Activated CD4-positive, CD25-positive, alpha-beta regulatory T cell treated with anti-CD3 and anti-CD28 coated beads, Interleukin-2, amount 50 U/mL, for 72 hours (primary cell): ENCODE measurements around the gene DCDC1.

Source experiments
- DNase-seq: peaks from one replicate; pipeline ENCODE4 v3.0.0; 2021

DCDC1 gene

DNA sequence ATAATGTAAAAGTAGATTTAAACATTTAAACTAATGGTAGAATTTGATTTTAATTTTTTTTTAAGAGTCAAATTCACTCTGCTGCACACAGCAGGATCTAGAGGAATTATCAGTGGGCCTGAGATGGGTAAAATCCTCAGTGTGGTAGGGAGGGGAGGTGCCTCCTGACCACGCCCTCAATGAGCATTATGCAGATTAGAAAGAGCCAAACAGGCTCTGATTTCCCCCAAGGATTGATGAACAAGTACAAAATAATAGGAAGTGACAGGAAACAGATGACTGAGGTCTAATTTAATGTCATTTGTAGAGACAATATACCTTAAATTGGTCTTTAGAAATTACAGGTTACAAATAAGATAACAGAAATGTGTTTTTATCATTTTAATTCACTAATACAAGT lies 155.2 kb downstream of the DCDC1 start:
- no peak for DNase-seq

DNA sequence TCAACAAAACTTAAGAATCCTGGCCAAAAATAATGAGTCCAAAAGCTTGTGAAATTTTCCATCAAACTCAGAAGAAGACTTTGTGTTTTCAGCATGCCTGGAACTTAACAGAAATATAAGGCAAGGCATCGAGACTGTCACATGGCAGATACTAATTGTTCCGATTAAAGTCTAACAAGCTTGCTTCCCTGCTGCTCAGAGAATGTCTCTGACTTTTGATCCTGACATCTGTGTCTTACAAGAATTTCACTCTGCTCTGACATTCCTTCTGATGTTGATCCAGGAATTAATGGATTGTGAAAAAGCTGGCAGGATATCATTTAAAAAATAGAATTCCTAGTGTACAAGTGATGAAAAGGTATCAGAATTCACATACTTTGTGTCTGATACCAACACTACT lies 170.2 kb downstream of the DCDC1 start:
- DNase-seq: no peak

DNA sequence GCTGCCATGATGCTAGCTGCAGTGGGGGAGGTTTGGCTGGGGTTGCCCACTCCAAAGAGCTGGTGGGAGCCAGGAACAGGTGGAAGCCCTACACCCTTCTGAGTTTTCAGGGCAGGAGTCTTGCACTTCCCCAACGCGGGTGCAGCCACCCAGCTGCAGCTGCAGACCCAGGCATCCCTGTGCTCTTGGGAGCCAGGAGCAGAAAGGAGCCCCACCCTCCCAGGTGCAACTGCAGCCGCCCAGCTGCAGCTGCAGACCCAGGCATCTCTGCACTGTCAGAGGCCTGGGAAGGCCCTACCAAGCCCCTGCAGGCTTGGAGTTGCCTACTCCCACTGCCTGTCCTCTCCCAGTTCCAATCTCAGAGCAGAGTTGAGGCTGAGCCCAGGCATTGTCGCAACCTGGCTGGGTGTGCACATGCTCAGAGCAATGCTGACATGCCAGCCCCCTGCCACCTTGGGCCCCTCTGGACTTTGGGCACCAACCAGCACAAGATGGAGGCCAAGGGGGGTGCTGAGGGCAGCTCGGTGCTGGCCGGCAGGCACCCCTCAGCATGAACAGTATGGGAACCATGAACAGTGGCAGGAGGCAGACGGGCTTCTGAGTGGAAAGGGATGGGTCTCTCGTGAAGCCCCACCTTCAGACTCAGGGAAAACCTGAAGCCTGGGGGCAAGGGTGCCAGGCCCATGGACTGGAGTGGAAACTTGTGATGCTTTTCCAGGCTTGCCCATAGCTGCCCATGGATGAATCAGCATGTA lies 195.4 kb downstream of the DCDC1 start:
- DNase-seq: no peak

DNA sequence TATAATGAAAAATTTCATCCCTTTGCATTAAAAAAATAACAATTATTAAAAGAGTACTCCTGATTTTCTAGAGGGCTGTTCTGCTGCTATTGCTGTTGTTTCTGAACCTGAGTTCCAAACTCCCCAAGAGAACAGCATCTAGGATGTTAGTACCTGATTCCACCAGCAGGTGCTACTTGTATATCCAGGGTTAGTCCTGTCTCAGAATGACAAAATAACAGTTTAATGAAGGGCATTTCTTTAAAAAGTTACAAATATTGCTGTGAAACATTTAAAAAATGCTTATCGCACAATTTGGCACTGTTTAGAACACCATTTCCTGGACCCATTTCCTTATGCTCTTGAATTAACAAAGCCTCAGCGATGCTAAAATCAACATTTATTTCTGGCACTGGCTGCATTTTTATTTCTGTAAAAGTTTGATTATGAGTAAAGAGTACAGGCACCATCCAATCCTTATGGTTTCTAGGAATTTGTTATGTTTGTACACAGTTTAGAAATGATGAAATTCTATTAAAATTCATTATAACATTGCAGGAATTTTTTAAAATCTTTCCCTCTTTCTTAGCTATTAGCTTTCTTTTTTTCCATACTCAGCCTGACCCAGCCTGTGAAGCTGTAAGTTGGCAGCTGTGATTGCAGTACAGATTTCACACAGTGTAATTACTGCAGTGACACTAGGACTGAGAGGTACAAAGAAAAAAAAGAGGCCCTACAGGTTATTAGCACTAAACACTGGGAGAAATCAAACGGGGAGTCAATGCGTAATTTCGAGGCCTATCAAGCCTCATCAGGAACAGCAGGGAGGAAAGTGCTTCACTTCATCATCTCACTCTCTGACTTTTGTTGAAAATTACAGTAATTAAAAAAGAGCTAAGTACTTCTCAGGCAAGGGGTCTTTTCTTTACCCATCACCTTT lies 208.8 kb downstream of the DCDC1 start:
- DNase-seq: no peak

DNA sequence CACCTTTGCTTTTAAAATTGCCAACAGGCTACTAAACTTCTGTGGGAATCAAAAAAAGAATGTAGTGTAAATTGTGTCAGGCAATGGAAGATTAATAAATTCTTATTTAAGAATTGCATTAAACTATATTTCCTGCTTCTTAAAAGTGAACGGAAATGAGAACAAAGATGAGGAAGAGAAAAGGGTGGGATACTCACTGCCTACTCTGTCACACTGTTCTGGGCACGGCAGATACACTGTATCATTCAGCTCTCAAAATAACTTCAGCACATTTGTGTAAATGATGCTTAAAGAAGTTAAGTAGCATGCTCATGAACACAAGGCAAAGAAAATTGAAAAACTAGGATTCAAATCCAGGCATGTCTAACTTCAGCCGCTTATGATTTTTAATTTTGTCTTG lies 218.7 kb downstream of the DCDC1 start:
- DNase-seq: no peak

DNA sequence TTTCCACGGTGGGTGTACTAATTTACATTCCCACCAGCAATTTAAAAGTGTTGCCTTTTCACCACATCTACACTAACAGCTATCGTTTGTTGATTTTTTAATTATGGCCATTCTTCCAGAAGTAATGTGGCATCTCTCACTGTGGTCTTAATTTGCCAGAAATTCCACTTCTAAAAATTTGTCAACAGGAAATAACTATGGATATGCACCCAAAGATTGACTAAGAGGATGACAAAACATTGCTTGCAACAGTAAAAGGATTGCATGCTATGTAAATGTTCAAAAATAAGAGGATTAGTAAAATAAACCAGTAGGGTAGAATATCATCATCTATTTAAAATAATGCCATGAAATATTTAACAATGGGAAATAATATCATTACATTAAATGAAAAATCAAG lies 219.5 kb downstream of the DCDC1 start:
- DNase-seq: no peak

DNA sequence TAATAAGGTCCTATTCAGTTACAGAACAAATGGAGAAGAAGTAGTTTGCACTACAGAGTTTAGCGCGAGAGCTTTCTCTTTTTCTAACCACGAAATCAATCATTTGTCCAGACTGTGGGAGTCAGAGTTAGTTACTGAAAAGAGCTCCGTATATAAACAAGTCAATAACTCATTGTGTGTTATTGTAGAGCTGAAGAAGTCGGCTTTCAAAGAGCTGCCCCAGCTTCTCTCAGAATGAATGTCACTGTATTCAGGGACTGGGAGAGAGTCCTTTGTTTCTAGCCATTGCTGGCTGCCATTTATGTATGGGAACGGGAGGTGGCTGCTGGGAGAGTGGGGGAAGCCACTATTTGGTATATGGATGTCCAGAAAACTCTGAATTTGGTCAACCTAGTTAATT lies 227.8 kb downstream of the DCDC1 start:
- DNase-seq: no peak

DNA sequence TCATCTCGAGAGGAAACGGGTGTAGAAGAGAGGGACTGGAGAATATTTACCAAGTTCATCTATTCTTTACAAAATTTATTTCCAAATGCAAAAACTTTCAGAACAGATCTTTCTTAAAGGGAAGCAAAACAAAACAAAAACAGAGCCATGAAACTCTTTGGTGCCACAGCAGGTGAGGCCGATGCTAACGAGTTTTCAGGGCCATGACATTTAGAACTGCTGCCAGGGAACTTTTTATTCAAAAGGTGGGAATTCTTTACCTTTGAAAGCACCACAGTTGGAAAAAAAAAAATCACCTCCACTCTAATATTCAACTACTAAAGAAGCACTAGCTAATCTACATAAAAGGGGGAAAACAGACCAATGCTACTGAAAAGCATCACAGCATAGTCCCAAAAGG lies 230.1 kb downstream of the DCDC1 start:
- no peak for DNase-seq

DNA sequence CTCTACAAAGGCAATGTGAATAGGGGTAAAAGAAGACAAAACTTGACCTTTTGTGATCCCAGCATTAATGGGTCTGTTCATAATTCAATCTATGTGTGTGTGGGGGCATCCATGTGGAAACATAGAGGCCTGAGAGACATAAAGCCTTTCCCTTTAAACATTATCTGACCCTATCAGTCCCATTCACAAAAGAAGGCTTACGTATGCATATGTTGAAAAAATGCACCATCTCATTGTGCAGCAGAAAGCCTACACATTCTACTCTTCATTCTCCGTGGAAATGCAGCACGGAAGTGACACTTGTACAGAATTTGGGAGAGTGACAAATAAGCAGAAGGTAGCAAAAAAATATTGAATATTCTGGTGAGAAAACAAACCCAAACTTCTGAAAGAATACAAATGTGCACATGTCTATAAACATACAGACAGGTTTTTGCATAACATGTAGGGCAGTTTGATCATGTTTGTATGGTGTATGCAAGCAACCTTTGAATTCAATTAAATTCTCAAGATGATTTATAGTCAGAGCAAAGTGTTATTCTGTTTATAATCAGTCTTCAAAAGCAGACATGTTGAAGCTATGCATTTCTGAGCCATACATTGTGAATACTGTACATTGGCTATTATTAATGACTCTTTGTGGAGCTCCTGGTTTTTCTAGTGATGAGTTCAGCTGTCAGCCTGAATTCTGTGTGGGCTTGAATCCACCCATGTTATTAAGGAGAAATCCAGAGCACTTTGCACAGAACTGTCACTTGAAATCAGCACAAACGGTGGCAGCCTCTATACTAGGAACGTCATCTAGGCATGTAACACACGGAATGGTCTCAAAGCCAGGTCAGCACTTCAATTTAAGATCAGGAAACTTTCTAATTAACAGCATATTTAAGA lies 236.8 kb downstream of the DCDC1 start:
- no peak for DNase-seq

DNA sequence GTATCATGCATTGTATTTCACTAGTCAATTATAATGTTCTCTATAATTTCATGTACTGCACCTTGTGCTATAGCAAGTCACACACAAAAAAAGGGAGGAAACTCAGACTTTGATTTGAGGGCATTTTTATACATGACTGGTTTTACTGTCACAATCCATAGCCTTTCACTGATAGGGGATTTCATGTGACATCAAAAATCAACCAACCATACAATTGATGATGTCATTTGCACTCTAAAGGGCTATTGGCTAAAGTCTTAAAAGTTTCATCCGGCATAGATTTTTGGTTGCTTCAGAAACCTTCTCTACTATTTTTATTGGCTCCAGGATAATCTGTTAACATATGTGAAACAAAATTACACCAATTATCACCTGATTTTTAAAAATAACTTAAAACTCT lies 237.8 kb downstream of the DCDC1 start:
- no peak for DNase-seq

DNA sequence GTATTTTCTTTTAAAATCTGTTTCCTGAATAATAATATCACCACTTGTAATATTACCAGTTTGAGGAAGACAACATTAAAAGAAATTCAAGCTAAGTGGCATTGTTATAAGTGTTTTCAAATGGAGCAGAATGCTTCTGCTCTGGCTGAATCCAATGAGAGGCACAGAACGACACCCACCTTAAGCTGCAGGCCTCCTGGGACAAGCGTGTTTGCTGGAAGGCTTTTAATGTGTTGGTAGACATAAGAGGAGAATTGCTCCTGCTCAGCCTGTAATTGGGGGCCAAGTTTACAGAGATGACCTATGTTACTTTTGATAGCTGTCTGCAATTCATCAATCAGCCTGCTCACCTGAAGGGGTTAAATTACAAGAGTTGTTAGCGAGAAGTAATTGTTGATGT lies 242.2 kb downstream of the DCDC1 start:
- no peak for DNase-seq

DNA sequence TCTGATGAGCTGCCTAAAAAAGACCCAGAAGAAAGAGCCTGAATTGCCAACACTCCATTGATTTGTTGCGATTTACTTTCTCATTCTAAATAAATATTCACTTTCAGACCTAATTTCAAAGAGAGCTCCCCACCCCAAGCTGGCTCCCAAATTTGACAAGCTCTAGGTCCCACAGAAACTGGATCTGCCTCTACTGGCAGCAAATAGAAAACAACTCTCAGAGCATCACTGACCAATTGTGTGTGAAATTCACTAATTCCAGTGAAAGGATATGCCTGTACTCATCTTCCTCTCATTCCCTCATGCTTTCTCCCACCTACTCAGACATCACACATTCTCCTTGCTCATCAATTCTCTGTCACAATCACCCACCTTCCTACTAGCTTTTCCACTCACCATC lies 249.1 kb downstream of the DCDC1 start:
- no peak for DNase-seq

DNA sequence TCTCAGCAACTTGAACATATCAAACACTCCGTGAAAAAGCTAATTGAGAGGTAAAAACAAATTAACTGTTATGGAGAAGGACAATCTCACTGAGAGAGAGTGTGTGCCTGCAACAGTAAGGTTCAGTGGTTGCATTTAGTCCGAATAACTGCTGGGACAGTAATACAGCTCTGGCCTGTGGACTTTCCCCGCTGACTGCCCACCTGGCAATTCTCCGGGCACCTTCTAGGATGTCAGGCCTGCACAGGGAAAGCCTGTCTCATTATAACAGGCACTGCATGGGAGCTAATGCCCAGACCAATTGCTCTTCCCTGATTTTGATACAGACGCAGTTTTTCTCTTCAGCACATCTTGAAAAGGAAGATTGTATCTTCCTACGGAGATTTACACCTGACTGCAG lies 251.0 kb downstream of the DCDC1 start:
- DNase-seq: no peak

DNA sequence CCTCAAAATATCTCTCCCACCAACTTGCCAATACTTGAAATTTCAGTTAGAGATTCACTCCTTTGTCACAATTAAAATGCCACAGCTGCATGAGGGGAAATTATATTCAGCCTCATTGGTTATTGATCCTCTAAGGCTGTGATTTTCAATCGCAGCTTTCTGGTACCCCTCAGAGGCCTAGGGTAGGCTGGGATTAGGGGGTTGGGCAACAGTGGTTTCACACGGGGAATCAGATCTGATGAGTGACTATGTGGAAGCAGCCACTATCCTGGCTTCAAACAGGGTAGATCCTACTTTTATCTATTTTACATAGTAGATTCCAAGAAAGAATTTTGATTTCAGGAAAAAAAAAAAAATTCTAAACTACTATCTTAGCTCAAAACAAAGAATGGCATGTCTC lies 252.5 kb downstream of the DCDC1 start:
- no peak for DNase-seq

DNA sequence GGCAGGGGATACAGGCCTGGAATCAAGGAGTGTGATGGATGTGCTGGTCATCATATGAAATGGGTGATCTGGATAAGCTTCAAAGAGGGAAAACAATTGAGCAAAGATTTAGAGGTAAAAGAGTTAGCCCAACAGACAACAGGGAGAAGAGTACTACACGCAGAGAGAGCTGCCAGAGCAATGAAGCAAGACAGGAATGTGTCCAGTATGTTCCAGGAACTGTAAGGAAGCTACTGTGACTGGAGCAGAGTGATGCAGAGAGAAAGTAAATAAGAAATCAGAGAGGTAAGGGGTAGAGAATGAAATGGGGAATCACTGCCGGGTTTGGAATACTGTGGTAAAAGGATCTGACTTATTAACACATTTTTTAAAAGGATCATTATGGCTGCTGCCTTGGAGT lies 255.1 kb downstream of the DCDC1 start:
- DNase-seq: no peak

DNA sequence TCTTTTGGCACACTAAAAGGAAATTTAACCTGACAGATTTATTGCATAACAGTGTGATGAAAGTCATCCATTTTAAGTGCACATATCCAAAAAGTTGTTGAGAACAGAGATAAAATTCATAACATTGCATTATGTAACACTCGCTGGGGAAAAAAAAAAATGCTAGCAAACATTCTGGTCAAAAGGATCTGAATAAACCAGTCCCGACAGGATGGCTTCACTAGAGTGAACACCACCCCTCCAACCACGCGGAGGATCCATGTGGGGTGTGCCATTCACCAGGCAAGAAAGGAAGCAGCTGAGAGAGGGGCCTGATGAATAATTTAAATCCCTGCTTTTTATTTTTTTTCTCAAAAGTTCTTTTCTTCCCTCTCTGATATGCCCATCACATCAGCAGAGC lies 258.7 kb downstream of the DCDC1 start:
- DNase-seq: no peak

DNA sequence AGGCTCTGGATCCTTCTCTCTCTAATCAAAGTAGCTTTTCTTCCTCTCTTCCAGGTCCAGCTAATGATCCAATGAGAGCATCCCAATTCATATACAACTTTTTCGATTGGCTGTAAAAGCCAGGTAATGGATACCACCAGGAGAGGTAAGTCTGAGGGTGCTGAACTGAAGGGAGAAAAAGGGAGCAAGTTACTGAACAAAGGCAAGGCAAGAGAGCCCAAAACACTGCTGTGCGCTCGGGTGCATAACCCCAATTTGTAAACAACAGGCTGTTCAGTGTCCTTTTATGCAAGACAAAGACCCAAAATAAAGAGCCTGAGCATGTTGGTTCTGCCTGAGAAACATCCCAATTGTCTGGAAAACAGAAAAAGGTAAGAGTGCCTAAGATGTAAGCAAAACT lies 260.1 kb downstream of the DCDC1 start:
- DNase-seq: no peak

DNA sequence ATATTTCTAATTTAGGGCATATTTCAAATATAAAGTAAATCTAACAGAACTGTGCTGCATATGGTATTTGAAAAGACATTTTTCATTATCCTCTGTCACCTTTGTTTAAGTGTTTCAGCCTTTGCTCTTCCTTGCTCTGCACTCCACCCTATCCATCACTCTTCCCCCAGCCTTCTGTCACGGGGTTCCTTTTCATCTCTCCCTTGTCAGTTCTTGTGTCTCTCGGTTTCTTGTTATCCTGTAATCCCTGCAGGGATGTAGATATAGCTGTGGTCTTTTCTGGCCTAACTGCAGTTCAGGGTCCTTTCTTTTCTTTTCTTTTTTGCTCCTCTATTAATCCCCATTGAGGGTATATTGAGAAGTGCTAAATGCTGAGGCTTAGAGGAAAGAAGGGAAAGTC lies 261.9 kb downstream of the DCDC1 start:
- DNase-seq: no peak

DNA sequence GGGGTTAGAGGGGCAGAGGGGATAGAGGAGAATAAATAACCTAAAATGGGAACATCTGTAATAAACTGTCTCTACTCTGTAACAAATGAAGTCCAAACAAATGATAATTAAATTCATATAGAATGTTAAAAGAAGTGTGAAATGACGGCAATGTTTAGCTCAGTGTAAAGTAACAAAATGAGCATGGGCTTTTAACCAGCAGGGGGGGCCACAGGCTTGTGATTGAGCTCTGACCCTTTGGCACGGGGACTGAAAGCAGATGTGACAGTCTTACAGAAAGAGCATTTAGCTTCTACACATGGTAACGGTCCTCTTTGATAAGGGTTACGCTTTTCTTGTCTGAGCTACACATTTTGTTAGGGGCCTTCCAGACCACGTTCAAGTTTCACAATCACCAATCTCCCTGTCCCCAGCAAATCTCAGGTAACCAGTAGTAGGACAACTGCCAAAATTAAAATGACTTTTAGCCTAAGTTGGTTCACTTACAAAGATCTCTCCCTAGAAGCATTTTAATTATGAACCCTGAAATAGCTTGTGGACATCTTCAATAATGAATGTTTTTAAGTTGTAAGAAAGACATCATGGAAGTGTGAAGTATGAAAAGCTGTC lies 262.5 kb downstream of the DCDC1 start:
- DNase-seq: peak; percentile 32

DNA sequence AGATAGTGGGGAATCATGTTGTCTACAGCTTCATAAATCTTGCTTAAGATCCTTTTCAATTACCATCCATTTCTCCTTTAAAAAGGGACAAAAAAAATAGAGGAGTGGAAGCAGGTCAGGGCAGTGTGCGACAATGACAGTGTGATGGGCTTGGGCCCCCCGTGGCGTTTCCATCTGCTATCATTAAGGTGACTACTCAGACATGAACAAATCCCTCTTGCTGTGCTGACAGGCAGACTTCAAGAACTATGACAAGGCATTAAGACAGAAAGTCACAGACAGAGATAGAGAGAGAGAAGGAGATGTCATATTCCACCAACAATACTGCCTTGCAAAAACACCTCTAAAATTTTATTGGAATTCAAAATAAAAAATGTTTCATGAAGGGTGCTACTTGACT lies 263.2 kb downstream of the DCDC1 start:
- DNase-seq: no peak

DNA sequence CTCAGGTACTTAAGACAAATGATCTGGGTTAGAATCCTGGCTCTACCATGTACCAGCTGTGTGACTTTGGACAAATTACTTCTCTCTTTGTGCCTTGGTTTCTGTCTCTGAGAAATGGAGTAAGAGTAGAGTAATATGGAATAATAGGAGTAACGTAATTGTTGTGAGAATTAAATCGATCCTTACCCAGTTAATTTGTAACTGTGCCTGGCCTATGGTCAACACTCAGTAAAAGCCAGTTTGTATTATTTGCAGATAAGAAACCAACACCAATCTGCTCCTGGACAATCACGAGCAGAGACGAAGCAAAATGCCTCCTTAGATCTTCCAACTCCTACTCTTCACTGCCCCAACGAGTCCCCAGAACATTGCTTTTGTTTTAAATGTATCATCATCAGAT lies 266.7 kb downstream of the DCDC1 start:
- DNase-seq: no peak

DNA sequence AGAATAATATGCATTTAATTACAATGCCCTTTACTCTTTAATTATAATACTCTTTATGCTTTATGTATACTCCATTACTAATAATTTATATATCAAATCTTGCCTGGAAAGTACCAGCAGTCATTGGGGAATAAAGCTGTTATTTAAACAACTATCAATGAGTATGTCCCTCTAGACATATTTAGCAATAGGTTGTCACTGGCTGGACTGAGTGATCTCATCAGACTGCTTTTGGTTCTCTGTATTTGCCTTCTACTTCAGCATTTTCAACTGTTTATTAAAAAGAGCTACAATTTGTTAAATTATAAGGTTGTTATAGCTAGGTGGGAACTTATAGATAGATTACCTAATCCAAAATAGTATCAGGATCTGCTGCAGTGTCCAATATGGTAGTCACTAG lies 267.2 kb downstream of the DCDC1 start:
- DNase-seq: no peak
